ENCODE data around the gene TRAPPC2L. TPM values are rescaled to one million over a fixed set of nuclear protein-coding genes. Genes with fewer than 3 reads are reported as not detected.
A peak's percentile ranks its signal among the peaks of the same experiment; 100 is the strongest.

TRAPPC2L gene
- total RNA-seq = 29.2 TPM

- Histone ChIP-seq H3K9ac (ENCODE audit: low read depth in 1 of 3, low read length in 3 of 3) (peak within 1 kb of the TSS; percentile 78 to 97 (median 90)), H3K36me3 (ENCODE audit: control insufficient read depth in 3 of 3, insufficient read depth in 3 of 3, low read length in 3 of 3) (peaks cover 29 to 38% (median 33%) of the 10 kb centered on the region in 3 donors), H3K27ac (ENCODE audit: low read depth, low read length) (peak within 1 kb of the TSS; percentile 75), H3K27me3 (ENCODE audit: control insufficient read depth in 3 of 3, insufficient read depth in 3 of 3, low read length in 3 of 3) (no peaks in the 10 kb centered on the region), H3K4me1 (ENCODE audit: control insufficient read depth in 3 of 3, insufficient read depth in 3 of 3, low read length in 3 of 3) (peaks cover 17 to 47% (median 24%) of the 10 kb centered on the region in 3 donors), H3K4me3 (ENCODE audit: low read length in 3 of 3) (peak within 1 kb of the TSS; percentile 72 to 97 (median 79)), H3K9me3 (ENCODE audit: control insufficient read depth in 3 of 3, low read length in 3 of 3) (no peaks in the 10 kb centered on the region)
Measured at GRCh38 chr16:88856828-88857727, at the start of gene TRAPPC2L, which contains the start of gene GALNS. TRAPPC2L (plus strand) TSS chr16:88857127; CDS start chr16:88857151, 24 bp downstream. GALNS (minus strand) TSS chr16:88856947; CDS start chr16:88856877, 70 bp downstream.

GRCh38 chr16:88807142-88807625 is 49.7 kb upstream of the TRAPPC2L start:
- Histone ChIP-seq H3K36me3 (ENCODE audit: control insufficient read depth in 3 of 3, insufficient read depth in 3 of 3, low read length in 3 of 3) (peaks cover 7 to 16% (median 12%) of the 10 kb centered on the region in 3 donors), H3K4me3 (ENCODE audit: low read length in 3 of 3) (no peak overlapping the region), H3K9me3 (ENCODE audit: control insufficient read depth in 3 of 3, low read length in 3 of 3) (no peaks in the 10 kb centered on the region), H3K27ac (ENCODE audit: low read depth, low read length) (no peak overlapping the region), H3K27me3 (ENCODE audit: control insufficient read depth in 3 of 3, insufficient read depth in 3 of 3, low read length in 3 of 3) (peaks cover 0 to 16% (median 3%) of the 10 kb centered on the region in 3 donors), H3K9ac (ENCODE audit: low read depth in 1 of 3, low read length in 3 of 3) (peak overlapping the region in 1 of 3 donors; percentile 25), H3K4me1 (ENCODE audit: control insufficient read depth in 3 of 3, insufficient read depth in 3 of 3, low read length in 3 of 3) (peaks cover 20 to 40% (median 34%) of the 10 kb centered on the region in 3 donors)

GRCh38 chr16:88807626-88808453 is 49.1 kb upstream of the TRAPPC2L start:
- H3K36me3 ChIP-seq (ENCODE audit: control insufficient read depth in 3 of 3, insufficient read depth in 3 of 3, low read length in 3 of 3) = peaks cover 7 to 16% (median 12%) of the 10 kb centered on the region in 3 donors
- H3K9me3 ChIP-seq (ENCODE audit: control insufficient read depth in 3 of 3, low read length in 3 of 3) = no peaks in the 10 kb centered on the region
- H3K27ac ChIP-seq (ENCODE audit: low read depth, low read length) = no peak overlapping the region
- no peak overlapping the region for H3K9ac ChIP-seq (ENCODE audit: low read depth in 1 of 3, low read length in 3 of 3)
- H3K4me3 ChIP-seq (ENCODE audit: low read length in 3 of 3) = no peak overlapping the region
- peaks cover 23 to 45% (median 36%) of the 10 kb centered on the region in 3 donors for H3K4me1 ChIP-seq (ENCODE audit: control insufficient read depth in 3 of 3, insufficient read depth in 3 of 3, low read length in 3 of 3)
- peaks cover 0 to 16% (median 3%) of the 10 kb centered on the region in 3 donors for H3K27me3 ChIP-seq (ENCODE audit: control insufficient read depth in 3 of 3, insufficient read depth in 3 of 3, low read length in 3 of 3)

GRCh38 chr16:88809068-88809675 is 47.8 kb upstream of the TRAPPC2L start:
- Histone ChIP-seq H3K4me3 (ENCODE audit: low read length in 3 of 3) (no peak overlapping the region), H3K9me3 (ENCODE audit: control insufficient read depth in 3 of 3, low read length in 3 of 3) (no peaks in the 10 kb centered on the region), H3K36me3 (ENCODE audit: control insufficient read depth in 3 of 3, insufficient read depth in 3 of 3, low read length in 3 of 3) (peaks cover 7 to 16% (median 12%) of the 10 kb centered on the region in 3 donors), H3K4me1 (ENCODE audit: control insufficient read depth in 3 of 3, insufficient read depth in 3 of 3, low read length in 3 of 3) (peaks cover 23 to 45% (median 35%) of the 10 kb centered on the region in 3 donors), H3K27ac (ENCODE audit: low read depth, low read length) (no peak overlapping the region), H3K27me3 (ENCODE audit: control insufficient read depth in 3 of 3, insufficient read depth in 3 of 3, low read length in 3 of 3) (peaks cover 0 to 16% (median 2%) of the 10 kb centered on the region in 3 donors), H3K9ac (ENCODE audit: low read depth in 1 of 3, low read length in 3 of 3) (peak overlapping the region in 1 of 3 donors; percentile 84)

- peaks cover 23 to 45% (median 35%) of the 10 kb centered on the region in 3 donors for H3K4me1 ChIP-seq (ENCODE audit: control insufficient read depth in 3 of 3, insufficient read depth in 3 of 3, low read length in 3 of 3)
- H3K4me3 ChIP-seq (ENCODE audit: low read length in 3 of 3) = peak overlapping the region in 1 of 3 donors; percentile 87
- H3K9ac ChIP-seq (ENCODE audit: low read depth in 1 of 3, low read length in 3 of 3) = peak overlapping the region in 2 of 3 donors; percentile 16 to 84
- H3K27ac ChIP-seq (ENCODE audit: low read depth, low read length) = no peak overlapping the region
- peaks cover 7 to 16% (median 12%) of the 10 kb centered on the region in 3 donors for H3K36me3 ChIP-seq (ENCODE audit: control insufficient read depth in 3 of 3, insufficient read depth in 3 of 3, low read length in 3 of 3)
- H3K27me3 ChIP-seq (ENCODE audit: control insufficient read depth in 3 of 3, insufficient read depth in 3 of 3, low read length in 3 of 3) = peaks cover 0 to 13% (median 0%) of the 10 kb centered on the region in 3 donors
- no peaks in the 10 kb centered on the region for H3K9me3 ChIP-seq (ENCODE audit: control insufficient read depth in 3 of 3, low read length in 3 of 3)
Measured at GRCh38 chr16:88809676-88810165, 47.2 kb upstream of the TRAPPC2L start.

GRCh38 chr16:88810166-88810911 is 46.6 kb upstream of the TRAPPC2L start:
- H3K36me3 ChIP-seq (ENCODE audit: control insufficient read depth in 3 of 3, insufficient read depth in 3 of 3, low read length in 3 of 3) = peaks cover 7 to 16% (median 12%) of the 10 kb centered on the region in 3 donors
- peaks cover 0 to 7% (median under 1%) of the 10 kb centered on the region in 3 donors for H3K27me3 ChIP-seq (ENCODE audit: control insufficient read depth in 3 of 3, insufficient read depth in 3 of 3, low read length in 3 of 3)
- H3K27ac ChIP-seq (ENCODE audit: low read depth, low read length) = no peak overlapping the region
- H3K9me3 ChIP-seq (ENCODE audit: control insufficient read depth in 3 of 3, low read length in 3 of 3) = no peaks in the 10 kb centered on the region
- peak overlapping the region; percentile 65 to 84 (median 83) for H3K9ac ChIP-seq (ENCODE audit: low read depth in 1 of 3, low read length in 3 of 3)
- peaks cover 23 to 45% (median 35%) of the 10 kb centered on the region in 3 donors for H3K4me1 ChIP-seq (ENCODE audit: control insufficient read depth in 3 of 3, insufficient read depth in 3 of 3, low read length in 3 of 3)
- peak overlapping the region; percentile 68 to 87 (median 76) for H3K4me3 ChIP-seq (ENCODE audit: low read length in 3 of 3)

- Histone ChIP-seq H3K9me3 (ENCODE audit: control insufficient read depth in 3 of 3, low read length in 3 of 3) (no peaks in the 10 kb centered on the region), H3K27ac (ENCODE audit: low read depth, low read length) (peak overlapping the region; percentile 66), H3K4me1 (ENCODE audit: control insufficient read depth in 3 of 3, insufficient read depth in 3 of 3, low read length in 3 of 3) (peaks cover 23 to 48% (median 35%) of the 10 kb centered on the region in 3 donors), H3K4me3 (ENCODE audit: low read length in 3 of 3) (peak overlapping the region; percentile 68 to 87 (median 76)), H3K36me3 (ENCODE audit: control insufficient read depth in 3 of 3, insufficient read depth in 3 of 3, low read length in 3 of 3) (peaks cover 7 to 16% (median 12%) of the 10 kb centered on the region in 3 donors), H3K9ac (ENCODE audit: low read depth in 1 of 3, low read length in 3 of 3) (peak overlapping the region; percentile 65 to 84 (median 83)), H3K27me3 (ENCODE audit: control insufficient read depth in 3 of 3, insufficient read depth in 3 of 3, low read length in 3 of 3) (peaks cover 0 to 5% (median 2%) of the 10 kb centered on the region in 3 donors)
Measured at GRCh38 chr16:88810912-88811768, 45.8 kb upstream of the TRAPPC2L start.
